Smooth muscle cell (in vitro differentiated cells): Measurements from ENCODE around the gene VAC14. TPM values are rescaled to one million over a fixed set of nuclear protein-coding genes. Genes with fewer than 3 reads are reported as not detected.

ENCODE experiments used
- DNase-seq: peaks from one replicate; lab custom pipeline; 2025; ENCODE audit not compliant: unreplicated experiment; lab: John Stamatoyannopoulos, UW
- H2AFZ ChIP-seq: fragments of 200-600 bp; sonication (generic); 2 replicates; pipeline ENCODE4 v1.6.0; 2016; ENCODE audit warnings: antibody characterized with exemption, low read depth, mild to moderate bottlenecking
- H3F3A ChIP-seq: fragments of 200-600 bp; sonication (generic); 2 replicates; pipeline ENCODE4 v1.6.0; 2017; ENCODE audit warnings: antibody characterized with exemption, low read depth
- H3K27ac ChIP-seq: fragments of 200-600 bp; sonication (generic); 2 replicates; pipeline ENCODE4 v1.5.1; 2016; ENCODE audit warnings: low read depth, mild to moderate bottlenecking
- H3K27me3 ChIP-seq: fragments of 200-600 bp; sonication (generic); 2 replicates; pipeline ENCODE4 v1.6.1; 2016; ENCODE audit warnings: low read depth, mild to moderate bottlenecking
- H3K36me3 ChIP-seq: fragments of 200-600 bp; sonication (generic); 2 replicates; pipeline ENCODE4 v1.5.1; 2016; ENCODE audit warnings: low read depth
- H3K4me1 ChIP-seq: fragments of 200-600 bp; sonication (generic); 2 replicates; pipeline ENCODE4 v1.5.1; 2016; ENCODE audit warnings: low read depth
- H3K4me2 ChIP-seq: fragments of 200-600 bp; sonication (generic); 2 replicates; pipeline ENCODE4 v1.6.0; 2016; ENCODE audit warnings: mild to moderate bottlenecking
- H3K4me3 ChIP-seq: fragments of 200-600 bp; sonication (generic); 2 replicates; pipeline ENCODE4 v1.5.1; 2016; ENCODE audit warnings: mild to moderate bottlenecking
- H3K79me2 ChIP-seq: fragments of 200-600 bp; sonication (generic); 2 replicates; pipeline ENCODE4 v1.6.0; 2016; ENCODE audit warnings: low read depth, mild to moderate bottlenecking
- H3K9ac ChIP-seq: fragments of 200-600 bp; sonication (generic); 2 replicates; pipeline ENCODE4 v1.6.0; 2016; ENCODE audit warnings: low read depth
- H3K9me3 ChIP-seq: fragments of 200-600 bp; sonication (generic); replicated peaks from 2 replicates; pipeline ENCODE4 v1.5.1; 2016; ENCODE audit warnings: low read depth
- H4K20me1 ChIP-seq: fragments of 200-600 bp; sonication (generic); 2 replicates; pipeline ENCODE4 v1.6.0; 2016; ENCODE audit warnings: low read depth
- WGBS: methylation state at CpG from one replicate; pipeline ENCODE4 v1.1.7; 2016; ENCODE audit warnings: low lambda C conversion rate; 5-methylcytosine and 5-hydroxymethylcytosine counted together
- polyA plus RNA-seq: library from polyadenylated mRNA; unstranded; fragments of >200 nt; fragmentation: Nextera tagmentation; extraction: Ambion mirVana; gene quantifications from 2 replicates; pipeline ENCODE4 v1.2.1, GENCODE V29; 2016
- total RNA-seq: library from RNA; depleted of rRNA; stranded (reverse); fragments of >200 nt; gene quantifications from 2 replicates; pipeline ENCODE4 v1.2.3, GENCODE V29; 2014
- TF ChIP-seq, protein P1 (sequence below): fragments of 200-600 bp; sonication (generic); IDR thresholded peaks from 2 replicates; pipeline ENCODE4 v1.5.1; 2017; ENCODE audit warnings: borderline replicate concordance, mild to moderate bottlenecking, antibody characterized with exemption; ENCODE audit not compliant: insufficient read depth, poor library complexity, severe bottlenecking

Gene VAC14
- total and polyA plus RNA-seq, 2 experiments from 2014 or later: 27.9 to 52.3 TPM

DNA sequence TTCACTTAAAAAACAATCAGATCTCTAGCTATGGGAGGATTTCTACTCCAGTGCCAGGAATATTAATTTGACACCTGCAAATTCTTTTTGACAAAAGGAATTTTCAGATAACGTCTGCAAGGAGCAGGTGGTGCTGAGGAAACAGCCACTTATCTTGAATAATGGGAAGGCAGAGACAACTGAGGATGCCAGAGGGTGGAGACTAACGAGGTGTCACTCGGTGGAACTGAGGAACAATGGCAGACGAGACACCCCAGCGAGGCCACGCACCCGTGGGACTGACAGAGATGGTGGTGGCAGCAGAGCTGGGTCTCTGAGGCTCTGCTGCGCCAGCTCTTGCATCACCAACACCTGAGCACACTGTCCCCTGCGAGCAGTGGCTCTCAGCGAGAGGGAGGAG, 42.2 kb downstream of the VAC14 start:
- no peaks in the 10 kb centered on the region for H3K9me3 ChIP-seq
- H2AFZ ChIP-seq: no peak overlapping the region
- TF ChIP-seq, protein P1, sequence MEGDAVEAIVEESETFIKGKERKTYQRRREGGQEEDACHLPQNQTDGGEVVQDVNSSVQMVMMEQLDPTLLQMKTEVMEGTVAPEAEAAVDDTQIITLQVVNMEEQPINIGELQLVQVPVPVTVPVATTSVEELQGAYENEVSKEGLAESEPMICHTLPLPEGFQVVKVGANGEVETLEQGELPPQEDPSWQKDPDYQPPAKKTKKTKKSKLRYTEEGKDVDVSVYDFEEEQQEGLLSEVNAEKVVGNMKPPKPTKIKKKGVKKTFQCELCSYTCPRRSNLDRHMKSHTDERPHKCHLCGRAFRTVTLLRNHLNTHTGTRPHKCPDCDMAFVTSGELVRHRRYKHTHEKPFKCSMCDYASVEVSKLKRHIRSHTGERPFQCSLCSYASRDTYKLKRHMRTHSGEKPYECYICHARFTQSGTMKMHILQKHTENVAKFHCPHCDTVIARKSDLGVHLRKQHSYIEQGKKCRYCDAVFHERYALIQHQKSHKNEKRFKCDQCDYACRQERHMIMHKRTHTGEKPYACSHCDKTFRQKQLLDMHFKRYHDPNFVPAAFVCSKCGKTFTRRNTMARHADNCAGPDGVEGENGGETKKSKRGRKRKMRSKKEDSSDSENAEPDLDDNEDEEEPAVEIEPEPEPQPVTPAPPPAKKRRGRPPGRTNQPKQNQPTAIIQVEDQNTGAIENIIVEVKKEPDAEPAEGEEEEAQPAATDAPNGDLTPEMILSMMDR: no peak
- H3K79me2 ChIP-seq: no peaks in the 10 kb centered on the region
- H3K9ac ChIP-seq: no peak overlapping the region
- H3K4me3 ChIP-seq: no peak overlapping the region
- no peak overlapping the region for H3K27ac ChIP-seq
- H3K36me3 ChIP-seq: no peaks in the 10 kb centered on the region
- H3K27me3 ChIP-seq: no peaks in the 10 kb centered on the region
- H3K4me2 ChIP-seq: no peak overlapping the region
- WGBS: 90% methylated on average over 10 of the region's 10 CpGs
- no peak for DNase-seq
- H3K4me1 ChIP-seq: no peaks in the 10 kb centered on the region
- H3F3A ChIP-seq: no peaks in the 10 kb centered on the region
- H4K20me1 ChIP-seq: no peaks in the 10 kb centered on the region

DNA sequence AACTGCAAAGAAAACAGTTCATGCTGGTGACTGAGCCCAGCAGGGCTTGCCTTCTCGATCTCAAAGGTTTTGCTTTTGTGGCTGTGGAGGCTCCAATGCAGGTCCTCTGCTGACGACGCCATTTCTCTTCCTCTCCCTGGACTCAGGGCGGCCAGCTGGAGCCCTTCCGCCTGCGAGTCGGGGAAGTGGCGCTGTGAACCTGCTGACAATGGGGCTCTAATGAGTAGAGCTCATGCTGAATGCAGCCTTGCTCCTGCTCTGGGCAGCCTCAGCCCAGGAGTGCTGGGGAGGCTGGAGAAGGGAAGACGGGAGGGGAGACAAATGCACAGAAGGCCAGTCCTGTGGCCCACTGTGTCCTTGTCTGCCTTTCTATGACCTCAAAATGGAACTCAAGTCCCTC, 43.8 kb downstream of the VAC14 start:
- no peak overlapping the region for H3K9ac ChIP-seq
- H3K4me1 ChIP-seq: no peaks in the 10 kb centered on the region
- H4K20me1 ChIP-seq: no peaks in the 10 kb centered on the region
- no peaks in the 10 kb centered on the region for H3K79me2 ChIP-seq
- no peaks in the 10 kb centered on the region for H3K9me3 ChIP-seq
- 95% methylated on average over 9 of the region's 9 CpGs for WGBS
- H3K27me3 ChIP-seq: no peaks in the 10 kb centered on the region
- no peak overlapping the region for H3K4me2 ChIP-seq
- no peak for DNase-seq
- H3K36me3 ChIP-seq: no peaks in the 10 kb centered on the region
- H2AFZ ChIP-seq: no peak overlapping the region
- H3F3A ChIP-seq: no peaks in the 10 kb centered on the region
- H3K4me3 ChIP-seq: no peak overlapping the region
- TF ChIP-seq, protein P1: no peak
- H3K27ac ChIP-seq: no peak overlapping the region

DNA sequence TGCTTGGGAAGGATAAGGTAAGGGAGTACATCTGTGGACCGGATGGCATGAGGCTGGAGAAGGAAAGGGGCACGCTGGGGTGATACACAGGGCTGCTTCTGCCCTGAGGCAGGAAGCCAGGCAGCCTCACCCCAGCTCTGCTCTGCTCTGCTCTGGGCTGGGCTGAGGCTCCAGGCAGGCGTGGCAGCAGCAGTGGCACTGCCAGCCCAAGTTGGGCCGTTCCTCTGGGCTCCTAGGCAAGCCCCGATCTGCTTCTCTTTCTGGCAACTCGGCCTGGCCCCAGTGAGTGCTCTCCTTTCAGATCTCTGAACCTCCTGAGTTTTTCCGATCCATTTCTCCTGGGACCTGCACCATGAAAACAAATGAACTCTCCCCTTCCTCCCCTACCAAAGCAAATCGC, 44.9 kb downstream of the VAC14 start:
- Histone ChIP-seq H3K36me3 (no peaks in the 10 kb centered on the region), H4K20me1 (no peaks in the 10 kb centered on the region), H3K4me2 (no peak overlapping the region), H3K4me1 (no peaks in the 10 kb centered on the region), H3K79me2 (no peaks in the 10 kb centered on the region), H3K9ac (no peak overlapping the region), H3K27ac (no peak overlapping the region), H3K27me3 (no peaks in the 10 kb centered on the region), H3K4me3 (no peak overlapping the region), H3F3A (no peaks in the 10 kb centered on the region), H2AFZ (no peak overlapping the region), H3K9me3 (no peaks in the 10 kb centered on the region)
- TF ChIP-seq, protein P1: no peak
- no peak for DNase-seq
- 97% methylated on average over 8 of the region's 8 CpGs for WGBS

DNA sequence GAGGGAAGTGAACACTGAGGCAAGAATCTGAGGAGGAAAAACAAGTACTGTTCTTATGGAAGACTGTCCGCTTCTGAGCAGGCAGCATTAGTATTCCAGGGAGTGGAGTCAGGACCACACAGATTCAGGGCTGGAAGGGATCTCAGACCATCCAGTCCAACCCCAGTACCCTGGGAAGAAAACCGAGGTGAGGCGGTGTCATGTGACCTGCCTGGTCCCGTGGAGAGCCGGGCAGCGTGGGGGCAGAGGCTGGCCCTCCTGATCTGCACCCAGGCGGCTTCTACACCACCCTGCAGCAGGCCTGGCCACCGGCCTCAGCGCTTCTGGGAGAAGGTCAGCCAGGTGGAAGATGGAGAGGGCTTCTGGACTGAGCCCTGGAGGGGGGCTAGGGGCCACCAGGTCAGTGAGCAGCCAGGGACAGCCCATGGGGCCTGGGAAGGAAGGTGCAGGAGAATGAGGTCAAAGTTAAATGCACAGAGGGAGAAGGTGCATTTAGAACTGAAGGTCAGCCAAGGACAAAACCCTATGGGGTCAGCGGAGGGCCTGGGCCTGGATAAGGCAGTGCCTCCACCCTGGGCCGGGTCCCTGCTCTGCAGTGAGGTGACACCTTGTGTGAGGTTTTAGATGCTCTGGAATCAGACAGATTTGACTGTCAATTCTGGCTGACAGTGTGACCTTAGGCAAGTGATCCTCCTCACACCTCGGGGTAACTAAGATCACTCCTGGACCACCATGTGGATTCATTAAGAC, 45.9 kb downstream of the VAC14 start:
- H4K20me1 ChIP-seq: no peaks in the 10 kb centered on the region
- no peak overlapping the region for H3K4me2 ChIP-seq

More for the DNA sequence above, 45.9 kb downstream of the VAC14 start:
- TF ChIP-seq, protein P1: no peak
- Histone ChIP-seq H3K79me2 (no peaks in the 10 kb centered on the region), H3K4me1 (no peaks in the 10 kb centered on the region), H3K9me3 (no peaks in the 10 kb centered on the region), H3F3A (no peaks in the 10 kb centered on the region), H3K36me3 (no peaks in the 10 kb centered on the region), H3K27ac (no peak overlapping the region), H3K9ac (no peak overlapping the region), H2AFZ (no peak overlapping the region), H3K27me3 (no peaks in the 10 kb centered on the region), H3K4me3 (no peak overlapping the region)
- 96% methylated on average over 12 of the region's 12 CpGs for WGBS
- no peak for DNase-seq
